GM13977 (cell line): ENCODE results near the gene HOTAIR.

ENCODE experiments used
- DNase-seq: peaks from one replicate; pipeline ENCODE4 v3.0.0; 2012; ENCODE audit warnings: low spot score
- CTCF ChIP-seq: IDR thresholded peaks from 2 replicates; pipeline ENCODE4 v1.5.1; 2012; ENCODE audit warnings: mild to moderate bottlenecking, control low read depth; ENCODE audit not compliant: insufficient read depth; ENCODE audit errors: extremely low read depth, missing control alignments
- in situ Hi-C: fragments of 300-500 bp; cut with MboI; formaldehyde crosslinking; loops from one replicate; pipeline ENCODE4 v1.12.0; 2022; ENCODE audit warnings: low sequenced_read_pairs, low pct_unique_long_range_greater_than_20kb, mixed read lengths, inconsistent platforms; ENCODE audit not compliant: unreplicated experiment

The HOTAIR gene

GRCh38 chr12:53980802-53981496, 6.2 kb upstream of the HOTAIR start:
- DNase-seq, result no peak
- TF ChIP-seq CTCF, result no peak
- in situ Hi-C loops, result no loop called here

DNA sequence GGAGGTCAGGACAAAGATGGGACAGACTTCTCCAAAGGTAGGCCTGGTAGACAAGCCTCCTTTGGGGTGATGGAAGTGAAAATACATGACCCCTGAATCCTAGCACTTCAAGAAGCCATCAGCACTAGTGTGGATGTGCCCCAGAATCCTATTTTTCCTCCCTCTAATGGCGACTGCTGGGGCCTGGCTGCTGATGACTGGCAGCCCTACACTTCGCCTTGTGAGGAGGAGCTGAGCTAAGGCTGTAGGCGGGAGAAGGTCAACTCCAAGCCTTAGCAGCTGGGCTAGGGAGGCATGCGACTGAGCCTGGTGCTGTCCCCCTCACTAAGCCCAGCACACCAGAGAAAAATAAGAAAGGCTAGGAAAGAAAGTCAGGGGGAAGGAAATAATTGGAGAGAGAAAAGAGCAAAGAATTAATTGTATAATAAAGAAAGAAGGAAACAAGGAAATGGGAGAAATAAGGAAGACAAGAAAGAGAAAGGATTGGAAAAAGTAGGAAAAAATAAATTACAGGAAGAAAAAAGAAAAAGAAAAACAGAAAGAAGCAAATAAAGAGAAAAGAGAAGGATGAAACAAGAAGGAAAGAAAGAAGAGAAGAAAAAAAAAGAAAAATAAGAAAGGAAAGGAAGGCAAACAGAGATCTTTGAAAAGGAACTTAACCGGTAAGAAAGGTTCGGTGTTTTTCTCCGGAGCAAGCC, 5.5 kb upstream of the HOTAIR start:
- no peak for DNase-seq
- in situ Hi-C loops, result no loop called here
- no peak for TF ChIP-seq CTCF

GRCh38 chr12:53978477-53979356, 4.0 kb upstream of the HOTAIR start:
- DNase-seq, result no peak
- TF ChIP-seq CTCF, result no peak
- in situ Hi-C loops, result no loop called here

GRCh38 chr12:53977596-53978445, 3.1 kb upstream of the HOTAIR start:
- in situ Hi-C loops, result no loop called here
- no peak for TF ChIP-seq CTCF
- no peak for DNase-seq

GRCh38 chr12:53976823-53977595, 2.3 kb upstream of the HOTAIR start:
- in situ Hi-C loops, result no loop called here
- no peak for DNase-seq
- no peak for TF ChIP-seq CTCF
